ENCODE measurements around the gene LGALS1.

The LGALS1 gene

DNA sequence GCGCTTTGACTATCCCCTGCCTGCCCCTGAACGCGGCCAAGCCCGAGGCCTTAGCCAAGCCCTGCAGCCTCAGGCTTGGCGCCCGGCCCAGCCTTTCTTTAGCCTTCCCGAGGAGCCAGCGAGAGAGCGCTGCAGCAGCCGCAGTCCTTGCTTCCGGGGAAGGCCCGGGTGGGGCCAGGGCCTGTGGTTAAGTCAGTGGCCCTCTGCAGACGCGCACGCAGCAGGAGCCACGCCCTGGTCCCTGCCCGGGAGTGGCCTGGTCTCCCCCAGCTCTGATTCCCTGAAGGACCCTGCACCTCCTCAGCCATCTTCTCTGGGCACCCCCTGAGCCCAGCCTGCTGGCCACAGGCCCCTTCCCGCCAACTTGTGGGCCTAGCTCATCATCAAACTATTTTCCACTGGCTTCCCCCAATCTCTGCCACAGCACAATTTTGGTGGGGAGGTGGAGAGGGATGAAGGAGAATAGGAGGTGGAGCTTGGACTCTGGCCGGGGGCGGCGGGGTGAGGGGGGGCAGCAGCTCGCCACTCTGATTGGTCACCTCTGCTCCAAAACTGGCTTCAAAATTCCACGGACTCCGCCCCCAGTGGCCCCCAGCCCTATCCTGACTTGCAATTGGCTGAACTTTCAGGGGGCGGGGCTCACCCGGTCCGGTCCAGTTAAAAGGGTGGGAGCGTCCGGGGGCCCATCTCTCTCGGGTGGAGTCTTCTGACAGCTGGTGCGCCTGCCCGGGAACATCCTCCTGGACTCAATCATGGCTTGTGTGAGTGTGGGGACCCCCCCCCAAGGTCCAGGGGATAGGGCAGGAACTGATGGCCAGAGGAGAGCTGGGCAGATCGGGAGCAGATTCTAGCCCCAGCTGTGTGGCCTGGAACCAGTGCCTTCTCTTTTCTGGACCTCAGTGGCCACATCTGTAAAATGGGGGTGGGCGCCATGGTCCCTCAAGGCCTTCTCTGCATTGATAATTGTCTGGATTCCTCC lies at the start of gene LGALS1:
TSS of gene LGALS1 (plus strand) at position 686 of the 979 bp plus-strand sequence. CDS start at position 753, 67 bp downstream.
- peak; percentile 43 for DNase-seq (ENCODE audit: low spot score)

GRCh38 chr22:37625737-37626136 lies 49.7 kb upstream of the LGALS1 start:
- DNase-seq (ENCODE audit: low spot score): no peak

- DNase-seq (ENCODE audit: low spot score): no peak
Observed at GRCh38 chr22:37626144-37626543, 49.3 kb upstream of the LGALS1 start.

- no peak for DNase-seq (ENCODE audit: low spot score)
Observed at GRCh38 chr22:37626556-37627075, 48.8 kb upstream of the LGALS1 start.

DNA sequence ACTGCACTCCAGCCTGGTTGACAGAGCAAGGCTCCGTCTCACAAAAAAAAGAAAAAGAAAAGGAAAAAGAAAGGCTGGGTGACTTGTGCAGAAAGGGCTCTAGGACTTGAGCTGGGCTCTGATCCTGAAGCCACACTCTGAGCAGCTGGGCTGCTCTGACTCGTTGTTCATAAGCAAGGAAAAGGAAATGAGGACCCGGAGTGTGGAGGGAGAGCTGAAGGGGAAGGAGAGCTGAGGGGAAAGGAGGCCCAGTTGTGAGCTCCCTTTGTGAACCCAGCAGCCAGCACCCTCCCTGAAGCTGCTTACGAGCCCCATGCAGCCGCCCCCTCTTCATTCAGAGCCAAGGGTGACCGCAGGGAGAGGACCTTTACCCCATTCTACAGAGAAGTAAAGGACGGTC lies 48.3 kb upstream of the LGALS1 start:
- DNase-seq (ENCODE audit: low spot score): no peak

DNA sequence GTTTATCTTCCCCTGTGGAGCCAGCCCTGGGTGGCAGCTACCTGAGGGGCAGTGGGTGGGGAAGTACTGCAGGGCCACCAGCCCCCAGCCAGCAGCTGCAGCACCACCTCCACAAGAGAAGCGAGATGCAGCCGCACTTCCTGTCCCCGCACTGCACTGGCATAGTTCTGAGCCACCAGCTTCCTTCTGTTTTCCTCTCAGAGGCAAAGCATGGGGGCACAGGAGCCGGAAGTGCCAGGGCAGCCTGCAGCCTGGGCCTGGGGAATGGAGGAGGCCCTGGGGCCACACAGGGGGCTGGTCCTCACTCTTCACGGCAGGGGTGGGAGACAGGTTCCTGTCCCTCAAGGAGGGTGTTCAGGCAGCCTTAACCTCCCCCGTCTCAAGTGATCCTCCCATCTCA lies 47.9 kb upstream of the LGALS1 start:
- DNase-seq (ENCODE audit: low spot score): peak; percentile 59

DNA sequence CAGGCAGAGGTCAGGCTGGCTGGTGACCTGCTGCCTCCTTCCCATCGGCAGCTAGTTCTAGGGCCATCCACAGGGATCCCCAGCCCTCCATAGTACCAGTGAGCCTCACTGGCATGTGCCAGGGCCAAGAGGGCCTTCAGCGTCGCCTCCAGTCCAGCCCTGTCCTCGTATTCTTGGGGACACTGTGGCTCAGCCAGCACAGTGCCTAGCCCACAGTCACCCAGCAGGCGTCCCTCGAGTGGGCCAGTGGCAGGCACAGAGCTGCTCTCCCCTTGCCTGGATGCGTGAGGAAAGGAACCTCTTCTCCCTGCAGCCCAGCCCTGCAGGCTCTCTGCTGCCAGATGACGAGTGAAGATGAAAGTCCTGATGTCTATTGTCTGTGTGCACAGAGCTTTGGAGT lies 46.6 kb upstream of the LGALS1 start:
- no peak for DNase-seq (ENCODE audit: low spot score)

DNA sequence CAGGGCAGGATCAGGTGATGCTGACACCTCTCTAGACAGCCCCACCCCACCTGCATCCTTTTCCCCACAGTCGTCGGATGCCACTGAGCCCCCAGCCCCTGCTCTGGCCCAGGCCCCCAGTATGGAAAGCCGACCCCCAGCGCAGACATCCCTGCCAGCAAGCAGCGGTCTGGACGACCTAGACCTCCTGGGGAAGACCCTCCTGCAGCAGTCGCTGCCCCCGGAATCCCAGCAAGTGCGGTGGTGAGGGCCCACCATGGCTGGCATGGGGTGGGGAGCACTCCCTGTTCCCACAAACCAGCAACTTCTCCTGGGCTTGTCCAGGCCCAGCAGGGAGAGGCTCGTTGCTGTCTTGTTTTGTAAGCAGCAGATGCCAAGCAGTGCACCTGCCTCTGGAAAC lies 45.5 kb upstream of the LGALS1 start:
- no peak for DNase-seq (ENCODE audit: low spot score)

GRCh38 chr22:37630839-37631435 lies 44.5 kb upstream of the LGALS1 start:
- DNase-seq (ENCODE audit: low spot score): no peak

DNA sequence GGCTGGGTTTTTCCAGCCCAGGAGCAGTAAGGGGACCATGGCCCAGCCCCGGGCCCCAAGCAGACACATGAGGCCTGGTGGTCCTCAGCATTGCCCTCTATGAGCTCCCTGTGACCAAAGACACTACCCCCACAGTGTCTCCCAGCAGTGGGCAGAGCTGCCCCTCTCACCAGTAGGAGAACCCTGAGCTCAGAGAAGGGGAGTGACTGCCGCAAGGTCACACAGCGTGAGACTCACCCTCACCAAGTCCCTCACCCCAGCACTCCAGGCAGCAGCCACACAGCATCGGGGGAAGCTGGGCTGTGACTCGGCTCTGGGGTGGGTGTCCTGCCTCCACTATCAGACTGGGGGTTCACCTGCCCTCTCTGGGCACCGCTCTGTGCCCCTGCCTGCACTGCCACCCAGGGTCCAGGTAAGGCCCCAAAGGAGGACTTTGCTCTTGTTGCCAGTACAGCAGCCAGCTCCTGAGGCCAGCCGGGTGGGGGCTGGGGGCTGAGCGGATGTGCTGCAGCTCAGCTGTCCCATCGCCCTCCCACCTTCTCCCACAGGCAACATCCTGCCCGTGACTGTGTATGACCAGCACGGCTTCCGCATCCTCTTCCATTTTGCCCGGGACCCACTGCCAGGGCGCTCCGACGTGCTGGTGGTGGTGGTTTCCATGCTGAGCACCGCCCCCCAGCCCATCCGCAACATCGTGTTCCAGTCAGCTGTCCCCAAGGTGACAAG lies 43.8 kb upstream of the LGALS1 start:
- DNase-seq (ENCODE audit: low spot score): no peak

DNA sequence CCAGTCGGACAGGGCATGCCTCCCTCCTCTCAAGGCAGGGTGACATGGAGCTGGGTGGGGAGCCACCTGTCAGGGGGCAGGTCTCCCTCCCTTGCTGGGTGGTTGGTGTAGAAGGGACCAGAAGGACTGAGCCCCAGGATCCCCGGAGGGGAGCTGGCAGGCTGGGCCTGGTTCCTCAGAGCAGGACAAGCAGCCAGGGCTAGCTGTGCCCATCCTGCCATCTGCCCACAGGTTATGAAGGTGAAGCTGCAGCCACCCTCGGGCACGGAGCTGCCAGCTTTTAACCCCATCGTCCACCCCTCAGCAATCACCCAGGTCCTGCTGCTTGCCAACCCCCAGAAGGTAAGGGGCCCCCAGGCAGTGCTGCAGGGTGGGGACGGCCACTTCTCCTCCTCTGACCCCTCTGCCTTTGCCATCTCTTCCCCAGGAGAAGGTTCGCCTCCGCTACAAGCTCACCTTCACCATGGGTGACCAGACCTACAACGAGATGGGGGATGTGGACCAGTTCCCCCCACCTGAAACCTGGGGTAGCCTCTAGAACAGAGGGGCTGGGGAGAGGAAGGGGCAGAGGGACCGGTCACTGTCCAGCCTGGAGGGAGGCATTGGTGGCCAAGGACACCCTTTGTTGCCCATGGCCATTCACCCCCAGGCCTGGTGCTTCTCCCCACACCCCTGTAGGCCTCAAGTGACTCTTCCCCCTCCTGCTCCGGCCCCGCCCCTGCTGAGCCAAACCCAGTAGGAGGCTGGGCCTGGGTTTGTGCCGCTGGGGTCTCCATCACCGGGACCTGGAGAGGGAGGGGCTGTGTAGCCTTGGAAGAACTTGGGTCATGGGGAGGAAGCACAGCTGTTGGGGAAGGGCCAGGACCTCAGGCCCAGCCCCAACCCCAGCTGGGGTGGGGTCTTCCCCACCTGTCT lies 43.0 kb upstream of the LGALS1 start:
- no peak for DNase-seq (ENCODE audit: low spot score)

GRCh38 chr22:37633089-37633624 lies 42.3 kb upstream of the LGALS1 start:
- DNase-seq (ENCODE audit: low spot score): peak; percentile 53

- DNase-seq (ENCODE audit: low spot score): peak; percentile 71
Observed at GRCh38 chr22:37633625-37634416, 41.6 kb upstream of the LGALS1 start.

DNA sequence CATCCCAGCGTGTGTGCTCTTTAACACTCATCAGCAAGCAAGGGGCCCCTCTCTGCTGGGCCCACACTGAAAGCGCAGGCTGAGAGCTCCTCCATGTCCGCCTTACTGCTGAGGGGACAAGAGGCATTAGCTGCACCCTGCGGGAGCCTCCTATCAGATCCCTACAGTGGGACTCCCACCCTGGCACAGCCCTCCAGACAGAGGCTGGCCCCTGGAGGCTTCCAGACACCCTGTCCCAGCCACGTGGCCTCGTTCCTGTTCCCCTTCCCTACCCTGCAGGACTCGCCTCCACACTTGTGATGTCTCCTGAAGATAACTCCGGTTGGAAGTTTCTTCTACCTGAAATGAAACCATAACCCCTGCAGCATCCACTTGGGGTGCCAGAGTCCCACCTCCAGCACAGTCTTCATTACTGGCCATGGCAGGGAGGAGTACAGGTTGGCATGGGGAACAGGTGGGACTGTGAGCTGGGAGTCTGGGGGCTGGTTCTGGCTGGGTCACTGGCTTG lies 41.0 kb upstream of the LGALS1 start:
- no peak for DNase-seq (ENCODE audit: low spot score)

GRCh38 chr22:37635157-37635556 lies 40.3 kb upstream of the LGALS1 start:
- no peak for DNase-seq (ENCODE audit: low spot score)

DNA sequence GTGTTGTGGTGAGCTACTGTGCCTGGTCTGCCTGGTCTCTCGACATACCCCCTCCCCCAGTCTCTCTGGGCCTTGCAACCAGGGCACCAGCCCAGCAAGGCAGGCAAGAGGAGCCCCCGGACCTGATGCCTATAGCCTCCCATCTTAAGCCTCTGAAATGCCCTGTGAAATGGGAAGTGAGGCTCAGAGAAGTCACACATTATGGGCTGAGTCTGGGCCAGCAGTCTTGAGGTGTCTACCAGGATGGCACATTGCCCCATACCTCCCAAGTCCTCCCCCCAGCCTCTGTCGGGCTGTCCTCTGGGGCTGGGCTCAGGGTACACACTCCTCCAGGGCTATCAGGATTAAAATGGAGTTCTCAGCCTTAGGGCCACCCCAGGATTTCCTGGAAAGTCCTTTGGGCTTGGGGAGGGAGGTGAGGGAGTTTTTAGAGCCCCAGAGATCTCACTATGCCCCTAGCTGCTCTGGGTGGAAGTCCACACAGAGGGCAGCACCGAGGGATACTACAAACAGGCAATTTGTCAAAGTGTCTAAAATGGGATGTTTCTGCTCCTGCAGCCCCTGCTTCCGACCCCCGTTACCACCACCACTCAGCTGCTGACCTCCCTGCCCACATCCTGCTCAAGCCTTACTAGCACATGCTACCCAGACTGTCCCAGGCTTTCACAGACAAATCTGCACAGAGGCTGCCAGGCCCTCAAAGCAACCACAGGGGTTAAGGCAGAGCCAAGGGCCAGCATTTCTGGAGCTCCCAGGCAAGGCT lies 39.1 kb upstream of the LGALS1 start:
- DNase-seq (ENCODE audit: low spot score): no peak

- DNase-seq (ENCODE audit: low spot score): no peak
Observed at GRCh38 chr22:37636949-37637273, 38.5 kb upstream of the LGALS1 start.

GRCh38 chr22:37638391-37639069 lies 36.9 kb upstream of the LGALS1 start:
- no peak for DNase-seq (ENCODE audit: low spot score)
